Fibroblast of skin of abdomen (primary cell): ENCODE results near the gene LDLRAD4.

Experiments used
- DNase-seq: peaks from one replicate; pipeline ENCODE4 v3.0.0-alpha.2; 2013

Gene LDLRAD4

DNA sequence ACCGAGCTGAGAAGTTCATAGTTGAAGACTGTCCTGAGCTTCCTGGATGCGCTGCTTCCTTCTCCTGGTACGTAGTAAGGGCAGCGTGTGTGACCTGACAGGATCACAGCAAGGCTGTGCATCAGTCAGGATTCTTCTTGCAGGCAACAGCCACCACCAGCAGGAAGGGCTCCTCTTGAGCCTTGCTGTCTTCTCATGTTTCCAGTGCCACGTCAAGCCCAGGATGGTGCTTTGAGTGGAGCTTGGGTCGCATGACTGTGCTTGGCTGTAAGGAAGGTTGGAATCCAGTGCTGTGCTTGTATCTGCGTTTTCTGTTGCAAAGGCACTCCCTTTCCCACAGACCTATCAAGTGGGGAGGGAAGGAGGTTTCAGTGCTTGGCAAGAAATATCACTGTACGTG, 194.3 kb downstream of the LDLRAD4 start:
- DNase-seq: no peak

- no peak for DNase-seq
Measured at GRCh38 chr18:13414102-13414501, 195.5 kb downstream of the LDLRAD4 start.

DNA sequence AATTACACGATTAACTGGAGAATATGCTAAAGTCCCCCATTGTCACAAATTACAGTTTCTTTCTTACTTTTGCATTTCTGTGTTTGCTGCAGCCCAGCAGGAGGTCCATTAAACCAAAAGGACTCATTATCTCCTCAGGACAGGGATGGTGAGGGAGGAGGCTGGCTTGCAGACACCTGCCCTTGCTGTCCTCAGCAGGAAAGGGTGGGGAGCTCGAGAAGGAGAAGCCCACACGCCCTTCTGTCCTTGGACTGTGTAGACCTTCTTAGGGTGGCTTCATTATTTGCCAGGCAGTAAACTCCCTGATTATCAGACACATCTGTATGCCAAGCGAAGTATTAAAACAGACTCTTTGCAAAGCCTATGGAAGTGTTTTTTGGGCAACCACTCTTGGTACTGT, 196.0 kb downstream of the LDLRAD4 start:
- no peak for DNase-seq

DNA sequence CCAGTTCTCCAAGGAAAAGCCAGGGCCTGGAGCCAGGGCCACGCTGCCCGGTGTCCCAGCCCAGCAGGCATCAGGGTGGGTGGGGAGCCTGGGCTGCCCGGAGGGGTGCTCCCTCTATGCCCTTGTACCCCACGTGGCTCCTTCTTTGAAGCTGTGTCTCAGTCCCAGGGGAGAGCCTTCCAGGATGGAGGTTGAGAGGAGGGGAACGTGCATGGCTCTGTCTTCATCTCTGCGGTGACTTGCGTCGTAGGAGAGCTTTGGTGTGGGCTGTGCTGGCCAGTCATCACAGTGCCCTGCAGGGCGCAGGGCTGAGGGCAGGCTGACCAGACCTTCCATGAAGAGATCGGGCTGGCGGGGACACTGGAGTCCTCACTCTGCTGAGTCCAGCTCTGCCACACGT, 197.2 kb downstream of the LDLRAD4 start:
- no peak for DNase-seq

GRCh38 chr18:13416208-13416607, 197.6 kb downstream of the LDLRAD4 start:
- no peak for DNase-seq

- DNase-seq: no peak
Measured at GRCh38 chr18:13416848-13417247, 198.3 kb downstream of the LDLRAD4 start.

DNA sequence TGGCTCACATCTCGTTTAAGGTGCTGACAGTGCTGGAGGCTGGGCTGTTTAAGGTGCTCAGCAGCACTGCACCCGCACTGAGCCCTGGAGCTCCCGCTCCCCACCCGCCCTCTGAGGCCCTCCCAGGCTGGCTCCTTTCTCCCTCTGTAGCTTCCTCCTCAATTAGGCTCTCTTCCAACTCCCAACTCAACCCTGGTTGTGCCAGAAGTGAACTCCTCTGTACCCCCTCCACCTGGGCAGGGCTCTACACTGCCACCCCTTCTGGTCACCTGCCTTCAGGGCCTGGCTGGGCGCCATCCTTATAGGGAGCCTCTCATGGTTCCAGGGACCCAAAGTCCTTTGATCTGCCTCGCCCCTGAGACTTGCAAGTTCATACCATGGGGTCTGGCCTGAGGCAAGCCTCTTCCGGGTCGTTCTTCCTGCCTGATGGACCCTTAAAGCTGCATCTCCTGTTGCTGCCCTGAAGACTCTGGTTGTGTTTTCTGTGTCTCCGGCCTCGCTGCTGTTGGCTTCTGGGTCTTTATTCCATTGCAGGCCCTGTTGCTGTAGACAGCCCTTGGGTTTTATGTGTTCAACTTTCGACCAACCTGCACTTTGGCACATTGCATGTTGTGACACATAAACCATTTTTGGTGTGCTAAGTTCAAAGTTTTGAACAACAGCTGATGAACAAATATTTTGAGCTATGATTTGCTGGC, 199.6 kb downstream of the LDLRAD4 start:
- no peak for DNase-seq

- DNase-seq: no peak
Measured at GRCh38 chr18:13420969-13421686, 202.6 kb downstream of the LDLRAD4 start.

GRCh38 chr18:13422541-13423147, 204.1 kb downstream of the LDLRAD4 start:
- no peak for DNase-seq

DNA sequence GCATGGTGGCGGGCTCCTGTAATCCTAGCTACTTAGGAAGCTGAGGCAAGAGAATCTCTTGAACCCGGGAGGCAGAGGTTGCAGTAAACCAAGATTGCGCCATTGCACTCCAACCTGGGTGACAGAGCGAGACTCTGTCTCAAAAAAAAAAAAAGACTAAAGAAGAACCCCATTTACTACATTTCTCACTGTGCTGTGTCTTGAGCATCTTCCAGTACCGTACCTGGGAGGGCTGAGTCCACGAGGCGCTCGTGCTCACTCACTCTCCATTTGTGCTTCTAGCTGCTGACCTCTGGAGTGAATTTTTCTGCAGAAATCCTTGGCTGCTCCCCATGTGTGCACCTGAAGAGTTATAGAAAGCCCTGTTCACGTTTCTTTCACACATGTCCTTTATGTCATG, 204.8 kb downstream of the LDLRAD4 start:
- no peak for DNase-seq

GRCh38 chr18:13424363-13424762, 205.8 kb downstream of the LDLRAD4 start:
- DNase-seq: no peak

DNA sequence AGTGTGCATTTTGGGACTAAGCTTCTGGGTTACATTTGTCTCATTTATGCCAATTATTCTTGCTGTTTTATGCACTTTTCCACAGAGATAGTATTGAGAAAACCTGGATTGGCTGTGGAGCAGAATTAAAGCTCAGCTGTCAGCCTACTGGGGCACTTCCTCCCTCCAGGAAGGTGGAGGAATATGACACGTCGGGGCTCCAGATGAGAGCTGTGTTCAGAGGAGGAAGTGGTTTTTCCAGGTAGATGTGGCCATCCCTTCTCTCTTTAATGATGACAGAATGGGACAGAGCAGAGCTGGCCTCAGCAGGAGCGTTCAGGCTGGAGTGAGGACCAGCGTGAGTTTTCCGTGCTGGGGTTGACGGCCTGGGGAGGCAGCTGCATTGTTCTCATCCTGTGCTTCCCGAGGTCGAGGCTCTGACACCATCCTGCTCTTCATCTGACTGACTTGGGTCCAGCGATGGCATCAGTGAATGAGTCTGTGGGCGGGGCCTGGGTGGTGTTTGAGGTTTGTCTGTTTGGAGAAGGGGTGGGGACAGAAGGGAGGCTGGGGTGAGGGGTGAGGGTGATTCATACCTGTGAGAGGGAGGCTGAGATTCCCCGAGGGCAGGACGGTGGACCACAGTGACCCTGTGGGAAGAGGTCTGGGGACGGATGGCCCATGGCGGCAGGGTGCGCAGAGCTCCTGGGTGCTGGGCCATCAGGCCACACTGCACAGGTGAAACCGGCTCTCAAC, 207.0 kb downstream of the LDLRAD4 start:
- DNase-seq: no peak

DNA sequence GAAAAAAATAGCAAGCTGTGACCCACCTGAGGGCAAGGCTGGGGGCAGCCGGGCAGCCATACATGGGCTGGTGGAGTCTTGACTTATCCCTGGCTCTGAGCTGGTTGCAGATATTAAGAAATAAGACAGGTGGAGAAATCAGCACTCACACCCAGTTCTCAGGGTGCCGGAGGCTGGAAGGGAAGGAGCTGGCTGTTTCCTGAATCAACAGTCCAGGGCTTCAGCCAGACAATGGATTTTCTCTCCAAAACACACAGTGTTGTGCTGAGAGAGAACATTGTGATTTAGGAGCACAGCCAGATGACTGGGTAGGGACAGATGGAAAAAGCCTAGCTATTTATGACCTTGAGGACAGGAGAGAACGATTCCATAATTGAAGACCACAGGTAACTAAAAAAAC, 208.8 kb downstream of the LDLRAD4 start:
- no peak for DNase-seq

DNA sequence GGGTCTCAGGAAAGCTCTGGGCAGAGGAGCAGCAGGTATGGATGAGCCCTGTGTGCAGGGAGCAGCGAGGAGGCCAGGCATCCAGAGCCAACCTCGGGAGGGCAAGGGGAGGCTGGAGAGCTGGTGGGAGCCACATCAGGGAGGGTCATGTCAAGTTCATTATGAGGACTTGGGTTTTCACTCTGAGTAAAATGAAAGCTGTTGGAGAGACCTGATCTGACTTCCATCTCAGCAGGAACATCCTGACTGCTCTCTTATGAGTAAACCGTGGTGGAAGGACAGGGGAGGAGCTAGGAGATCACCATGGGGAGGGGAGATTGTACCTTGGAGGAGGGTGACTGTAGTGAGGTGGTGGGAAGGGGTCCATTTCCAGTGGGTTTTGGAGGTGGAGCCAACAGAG, 209.8 kb downstream of the LDLRAD4 start:
- DNase-seq: no peak

DNA sequence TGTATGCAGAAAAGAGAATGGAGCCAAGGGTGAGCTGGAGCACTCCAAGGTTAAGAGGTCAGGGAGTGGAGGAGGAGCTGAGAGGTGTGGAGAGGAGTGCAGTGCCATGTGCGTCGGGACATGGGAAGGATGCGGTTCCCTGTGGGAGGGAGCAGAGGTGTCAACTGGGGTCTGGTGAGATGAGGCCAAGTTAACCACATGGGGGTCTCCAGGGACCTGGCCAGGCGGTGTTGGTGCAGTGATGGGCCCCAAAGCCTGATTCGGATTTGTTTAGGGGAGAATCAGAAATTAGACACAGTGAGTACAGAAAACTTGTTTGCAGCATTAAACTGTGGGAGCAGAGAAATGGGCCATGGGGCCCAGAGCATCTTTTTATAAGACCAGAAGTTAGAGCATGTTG, 210.5 kb downstream of the LDLRAD4 start:
- DNase-seq: no peak

DNA sequence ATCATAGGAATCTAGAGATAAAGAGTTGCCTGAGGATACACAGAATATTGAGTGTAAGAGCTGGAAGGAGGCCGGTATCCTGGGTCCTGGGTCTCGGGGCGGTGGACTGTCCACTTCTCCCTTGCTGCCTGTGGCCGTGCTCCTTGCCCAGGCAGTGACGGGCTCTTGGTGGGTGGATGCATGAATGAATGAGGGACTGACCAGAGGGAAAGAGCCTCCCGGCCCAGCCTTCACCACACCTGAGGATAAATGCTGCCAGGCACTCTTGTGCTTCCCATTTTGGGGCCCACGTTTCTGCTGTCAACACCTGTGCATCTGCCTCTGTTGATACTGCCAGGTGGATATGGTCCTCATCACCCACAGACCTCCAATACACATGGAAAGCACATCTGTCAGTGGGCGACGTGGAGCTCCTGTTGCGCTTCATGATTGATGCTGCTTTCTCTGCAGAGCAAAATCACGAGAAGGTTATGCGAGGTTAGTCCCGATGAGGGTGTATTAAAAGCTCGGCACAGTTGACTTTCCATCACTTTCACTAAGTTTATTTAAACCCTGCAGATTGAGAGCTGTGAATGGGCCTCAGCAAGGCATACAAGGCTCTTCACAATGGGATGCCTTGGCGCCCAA, 211.4 kb downstream of the LDLRAD4 start:
- DNase-seq: no peak

- no peak for DNase-seq
Measured at GRCh38 chr18:13430663-13431062, 212.1 kb downstream of the LDLRAD4 start.

DNA sequence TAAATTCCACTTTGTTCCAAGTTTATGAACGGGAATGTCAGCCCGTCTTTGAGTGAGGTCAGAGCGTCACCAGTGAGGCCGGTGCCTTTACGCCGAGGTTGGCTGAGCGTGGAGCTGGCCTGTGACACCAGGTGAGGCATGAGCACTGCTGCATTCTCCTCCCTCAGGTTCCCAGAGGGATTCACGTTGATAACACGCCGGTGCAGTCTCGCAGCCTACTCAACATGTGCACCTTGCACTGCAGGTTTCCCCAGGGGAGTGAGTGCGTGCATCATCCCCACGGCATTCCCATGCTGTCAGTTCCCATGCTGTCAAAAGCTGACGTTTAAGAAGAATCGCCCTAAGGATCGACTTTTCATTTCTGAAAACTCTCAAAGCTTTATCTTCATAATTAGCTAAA, 213.3 kb downstream of the LDLRAD4 start:
- DNase-seq: no peak

DNA sequence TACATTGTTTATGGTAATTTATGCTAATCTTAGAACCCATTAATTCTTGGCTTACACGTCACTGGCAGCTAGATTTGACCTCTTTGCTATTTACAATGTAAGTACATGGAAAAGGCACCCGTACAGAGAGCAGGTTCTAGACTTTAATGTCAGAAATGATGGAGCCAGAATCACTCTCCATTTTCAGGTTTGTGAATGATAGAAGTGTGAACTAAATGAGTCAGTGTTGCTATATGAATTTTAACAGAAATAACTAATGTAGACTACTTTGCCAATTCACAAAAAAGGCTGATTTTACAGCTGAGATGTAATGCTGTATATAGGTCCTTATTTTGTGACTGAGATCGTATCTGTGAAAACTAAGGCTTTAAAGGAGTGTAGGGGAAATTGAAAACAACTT, 214.6 kb downstream of the LDLRAD4 start:
- no peak for DNase-seq

GRCh38 chr18:13433685-13434084, 215.1 kb downstream of the LDLRAD4 start:
- peak; percentile 12 for DNase-seq

- no peak for DNase-seq
Measured at GRCh38 chr18:13434854-13435253, 216.3 kb downstream of the LDLRAD4 start.

- peak; percentile 80 for DNase-seq
Measured at GRCh38 chr18:13435586-13436333, 217.2 kb downstream of the LDLRAD4 start.
